Measurements from ENCODE around the gene SULT6B1. TPM values are rescaled to one million over a fixed set of nuclear protein-coding genes. Genes with fewer than 3 reads are reported as not detected.

The SULT6B1 gene
- polyA plus RNA-seq, 2 of the 4 experiments (the other 2 are of a cell fraction): not detected

DNA sequence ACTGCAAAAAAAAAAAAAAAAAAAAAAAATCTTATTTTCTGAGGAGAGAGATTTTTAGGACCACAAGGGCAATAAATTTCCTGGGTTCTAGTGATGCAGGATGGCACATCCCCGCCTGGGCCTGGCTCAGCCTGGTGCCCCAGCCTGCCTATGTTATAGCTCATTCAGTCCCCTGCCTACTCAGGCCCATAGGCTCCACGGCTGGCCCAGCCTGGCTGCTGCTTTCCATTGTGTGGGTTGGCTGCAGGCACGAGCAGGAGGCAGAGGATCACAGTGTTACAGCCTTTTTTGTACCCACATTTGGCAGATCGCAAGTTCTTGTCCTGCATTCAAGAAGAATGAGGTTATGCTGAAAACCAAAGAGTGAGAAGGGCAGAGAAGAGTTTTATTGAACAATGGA, 2.8 kb upstream of the SULT6B1 start (continued):
- TF ChIP-seq NPAS2 (CRISPR knock-in tag; IDR thresholded peaks at IDR 0.05; ENCODE audit: borderline replicate concordance): no peak
- no peak for TF ChIP-seq RCOR1 (IDR thresholded peaks at IDR 0.05; ENCODE audit: low read depth, low read length)
- TF ChIP-seq ZFP36 (IDR thresholded peaks at IDR 0.05; ENCODE audit: borderline replicate concordance, partially characterized antibody): no peak
- TF ChIP-seq EP300 (IDR thresholded peaks at IDR 0.05): no peak

- FAIRE-seq: peak; percentile 63
- no peak for DNase-seq (ENCODE audit: low read depth in 1 of 2, low spot score in 1 of 2)
- TF ChIP-seq CEBPB (IDR thresholded peaks at IDR 0.05) (no peak), ATOH8 (CRISPR knock-in tag; IDR thresholded peaks at IDR 0.05; ENCODE audit: low read depth) (no peak), ZFP36 (IDR thresholded peaks at IDR 0.05; ENCODE audit: borderline replicate concordance, partially characterized antibody) (no peak), BHLHE40 (IDR thresholded peaks at IDR 0.05; ENCODE audit: low read depth, low read length) (no peak), EP300 (IDR thresholded peaks at IDR 0.05) (no peak), POLR2A (IDR thresholded peaks at IDR 0.05; ENCODE audit: low read length) (no peak), PHF8 (IDR thresholded peaks at IDR 0.05; ENCODE audit: borderline replicate concordance, low read depth) (no peak), RFX5 (IDR thresholded peaks at IDR 0.05) (no peak), REST (IDR thresholded peaks at IDR 0.05) (no peak), CBX8 (IDR thresholded peaks at IDR 0.05) (no peak), ESRRA (IDR thresholded peaks at IDR 0.05; ENCODE audit: borderline replicate concordance, low read length) (no peak), JUN (IDR thresholded peaks at IDR 0.05) (no peak), MAZ (IDR thresholded peaks at IDR 0.05; ENCODE audit: borderline replicate concordance, low read depth, low read length) (no peak), RAD21 (conservative IDR thresholded peaks at IDR 0.05 in 1 of 2, IDR thresholded peaks at IDR 0.05 in 1 of 2) (no peak), NPAS2 (CRISPR knock-in tag; IDR thresholded peaks at IDR 0.05; ENCODE audit: borderline replicate concordance) (no peak)
- ChIA-PET CTCF (interaction anchor here (0.7 to 4.4 kb wide), 3 partner anchors 23 to 45 kb away, joined by 4 to 25 read pairs (median 4); no protein-coding TSS in a partner anchor), POLR2A (interaction anchor here (0.6 to 1.8 kb wide), 4 partner anchors 10 to 41 kb away, joined by 3 to 6 read pairs (median 4); partner anchors contain the start of genes CEBPZ, EIF2AK2 and NDUFAF7)
- ATAC-seq: no peak
- 76% methylated on average over 4 of the region's 4 CpGs for WGBS (ENCODE audit: missing lambda C conversion rate)
- peaks cover 16% of the 10 kb centered on the region for H3K4me1 ChIP-seq
- H3K27ac ChIP-seq: peak overlapping the region; percentile 41 to 53; a peak in 4 of 6 replicates
- no peaks in the 10 kb centered on the region for H3K9me3 ChIP-seq
- H3K4me2 ChIP-seq: peak overlapping the region; percentile 60
- no peak overlapping the region for H3K4me3 ChIP-seq
These were observed 1.8 kb upstream of the SULT6B1 start for GRCh38 chr2:37190290-37190689.

DNA sequence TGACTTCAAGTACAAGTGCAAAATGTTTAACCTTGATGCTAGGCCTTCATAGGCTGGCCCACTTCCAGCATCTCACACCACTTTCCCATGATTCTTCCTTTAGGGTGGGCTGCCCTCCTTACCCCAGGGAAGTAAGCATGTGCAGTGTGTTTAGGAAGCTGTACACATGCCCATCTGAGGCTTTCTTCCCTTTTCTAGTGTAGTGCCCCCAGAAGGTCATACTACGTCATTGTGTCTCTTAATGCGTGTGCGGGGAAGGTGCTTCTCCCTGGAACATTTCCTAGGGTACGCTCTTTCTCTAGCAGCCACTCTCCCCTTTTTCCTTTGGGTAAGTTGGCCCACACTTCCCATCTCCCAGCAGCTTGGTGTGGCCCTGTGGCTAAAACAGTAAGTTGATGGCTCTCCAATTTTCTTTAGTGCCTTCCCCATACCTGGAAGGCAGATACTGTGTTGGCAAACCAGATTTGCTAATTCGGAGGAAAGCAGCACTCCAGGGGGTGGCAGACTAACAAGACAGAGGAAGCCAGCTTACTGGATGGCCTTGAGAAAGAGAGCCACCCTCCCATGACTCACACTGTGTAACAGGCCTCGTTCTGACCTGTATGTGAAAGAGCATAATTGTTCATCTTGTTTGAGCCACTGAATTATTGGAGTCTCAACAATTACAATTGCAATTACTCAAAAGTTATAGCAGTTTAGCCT, 1.1 kb upstream of the SULT6B1 start:
- Histone ChIP-seq H3K4me3 (no peak overlapping the region), H3K9me3 (no peaks in the 10 kb centered on the region), H3K4me2 (peak overlapping the region; percentile 60), H3K4me1 (peaks cover 16% of the 10 kb centered on the region), H3K27ac (peak overlapping the region; percentile 41 to 66; a peak in 5 of 6 replicates)
- ChIA-PET POLR2A (interaction anchor here (1.3 to 1.8 kb wide), 3 partner anchors 11 to 42 kb away, joined by 3 to 6 read pairs (median 4); partner anchors contain the start of genes CEBPZ, EIF2AK2 and NDUFAF7), CTCF (interaction anchor here (1.0 to 4.4 kb wide), 4 partner anchors 11 to 31 kb away, joined by 3 to 25 read pairs (median 4); no protein-coding TSS in a partner anchor)
- WGBS (ENCODE audit: missing lambda C conversion rate): 64% methylated on average over 6 of the region's 6 CpGs
- FAIRE-seq: peak; percentile 86
- DNase-seq (ENCODE audit: low read depth in 1 of 2, low spot score in 1 of 2): peak; percentile 64 to 85
- no peak for TF ChIP-seq RCOR1 (IDR thresholded peaks at IDR 0.05; ENCODE audit: low read depth, low read length)
- no peak for TF ChIP-seq CHD2 (IDR thresholded peaks at IDR 0.05; ENCODE audit: low read length, partially characterized antibody)
- TF ChIP-seq JUN (IDR thresholded peaks at IDR 0.05): 0 out of 5 replicates have a peak, but pooled peaks of 1 of the 2 experiments have one; percentile 18
- TF ChIP-seq HDAC2 (IDR thresholded peaks at IDR 0.05): no peak
- peak; percentile 39; the same call in 1 of the 2 replicates for TF ChIP-seq FOSL2 (IDR thresholded peaks at IDR 0.05)
- peak; percentile 73 for TF ChIP-seq FOSL2 (CRISPR knock-in tag; IDR thresholded peaks at IDR 0.05)
- TF ChIP-seq HOXB13 (CRISPR knock-in tag; IDR thresholded peaks at IDR 0.05; ENCODE audit: low read depth): no peak
- TF ChIP-seq, protein P1, sequence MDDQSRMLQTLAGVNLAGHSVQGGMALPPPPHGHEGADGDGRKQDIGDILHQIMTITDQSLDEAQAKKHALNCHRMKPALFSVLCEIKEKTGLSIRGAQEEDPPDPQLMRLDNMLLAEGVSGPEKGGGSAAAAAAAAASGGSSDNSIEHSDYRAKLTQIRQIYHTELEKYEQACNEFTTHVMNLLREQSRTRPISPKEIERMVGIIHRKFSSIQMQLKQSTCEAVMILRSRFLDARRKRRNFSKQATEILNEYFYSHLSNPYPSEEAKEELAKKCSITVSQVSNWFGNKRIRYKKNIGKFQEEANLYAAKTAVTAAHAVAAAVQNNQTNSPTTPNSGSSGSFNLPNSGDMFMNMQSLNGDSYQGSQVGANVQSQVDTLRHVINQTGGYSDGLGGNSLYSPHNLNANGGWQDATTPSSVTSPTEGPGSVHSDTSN (IDR thresholded peaks at IDR 0.05): no peak
- TF ChIP-seq, protein P2, sequence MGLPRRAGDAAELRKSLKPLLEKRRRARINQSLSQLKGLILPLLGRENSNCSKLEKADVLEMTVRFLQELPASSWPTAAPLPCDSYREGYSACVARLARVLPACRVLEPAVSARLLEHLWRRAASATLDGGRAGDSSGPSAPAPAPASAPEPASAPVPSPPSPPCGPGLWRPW (IDR thresholded peaks at IDR 0.05): no peak
- TF ChIP-seq SREBF2 (IDR thresholded peaks at IDR 0.05): no peak
- TF ChIP-seq MAZ (IDR thresholded peaks at IDR 0.05; ENCODE audit: borderline replicate concordance, low read depth, low read length): no peak
- peak; percentile 91 to 94 for ATAC-seq

Data from A549 (cell line).